ENCODE results near the gene C6orf136. TPM values are rescaled to one million over a fixed set of nuclear protein-coding genes. Genes with fewer than 3 reads are reported as not detected.
A peak's percentile ranks its signal among the peaks of the same experiment; 100 is the strongest.

Gene C6orf136
- total RNA-seq, 1 experiment from 2014 or later, result 25.0 TPM

DNA sequence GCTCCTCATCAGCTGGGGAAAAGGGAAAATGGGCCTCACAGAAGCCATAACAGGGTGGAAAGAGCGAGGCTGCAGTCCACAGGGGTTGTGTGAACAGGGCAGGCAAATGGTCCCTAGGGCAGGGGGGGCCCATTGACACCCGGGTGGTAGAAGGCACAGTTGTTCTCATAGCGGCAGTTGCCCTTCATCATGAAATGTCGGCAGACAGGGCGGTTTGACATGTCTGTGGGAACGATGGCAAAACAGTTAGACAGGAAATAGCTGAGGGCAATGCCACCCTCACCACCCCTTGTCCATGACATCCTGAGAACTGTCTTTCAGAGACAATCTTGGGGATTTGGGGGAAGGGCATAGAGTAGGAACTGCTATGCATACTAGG lies 45.5 kb upstream of the C6orf136 start:
- Histone ChIP-seq H3K4me1 (ENCODE audit: insufficient read depth, low read length, poor library complexity, severe bottlenecking) (no peaks in the 10 kb centered on the region), H3K27me3 (replicated peaks; ENCODE audit: insufficient read depth, low read depth, low read length, poor library complexity) (no peaks in the 10 kb centered on the region), H3K27ac (ENCODE audit: low read depth, low read length, poor library complexity, severe bottlenecking) (no peak overlapping the region), H3K36me3 (ENCODE audit: insufficient read depth, low read length, poor library complexity, severe bottlenecking) (peaks cover 68% of the 10 kb centered on the region), H3K9me3 (ENCODE audit: low read depth, low read length, poor library complexity, severe bottlenecking) (no peaks in the 10 kb centered on the region), H3K4me3 (ENCODE audit: low read depth, low read length, poor library complexity, severe bottlenecking) (no peak overlapping the region)
- no peak for DNase-seq (ENCODE audit: low spot score)
- ChIA-PET CTCF (no interaction called here), POLR2A (ENCODE audit: low non-redundant PET) (no interaction called here)
- TF ChIP-seq, protein P1, sequence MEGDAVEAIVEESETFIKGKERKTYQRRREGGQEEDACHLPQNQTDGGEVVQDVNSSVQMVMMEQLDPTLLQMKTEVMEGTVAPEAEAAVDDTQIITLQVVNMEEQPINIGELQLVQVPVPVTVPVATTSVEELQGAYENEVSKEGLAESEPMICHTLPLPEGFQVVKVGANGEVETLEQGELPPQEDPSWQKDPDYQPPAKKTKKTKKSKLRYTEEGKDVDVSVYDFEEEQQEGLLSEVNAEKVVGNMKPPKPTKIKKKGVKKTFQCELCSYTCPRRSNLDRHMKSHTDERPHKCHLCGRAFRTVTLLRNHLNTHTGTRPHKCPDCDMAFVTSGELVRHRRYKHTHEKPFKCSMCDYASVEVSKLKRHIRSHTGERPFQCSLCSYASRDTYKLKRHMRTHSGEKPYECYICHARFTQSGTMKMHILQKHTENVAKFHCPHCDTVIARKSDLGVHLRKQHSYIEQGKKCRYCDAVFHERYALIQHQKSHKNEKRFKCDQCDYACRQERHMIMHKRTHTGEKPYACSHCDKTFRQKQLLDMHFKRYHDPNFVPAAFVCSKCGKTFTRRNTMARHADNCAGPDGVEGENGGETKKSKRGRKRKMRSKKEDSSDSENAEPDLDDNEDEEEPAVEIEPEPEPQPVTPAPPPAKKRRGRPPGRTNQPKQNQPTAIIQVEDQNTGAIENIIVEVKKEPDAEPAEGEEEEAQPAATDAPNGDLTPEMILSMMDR (conservative IDR thresholded peaks at IDR 0.05; ENCODE audit: low read depth, low read length), result no peak
- no peak for TF ChIP-seq EZH2 (IDR thresholded peaks at IDR 0.05; ENCODE audit: borderline replicate concordance, low read depth, low read length, poor library complexity, severe bottlenecking)
- intact Hi-C loops (cut with micrococcal nuclease; ENCODE audit: unreplicated experiment), result no loop called here
- no TSS peak for BruUV-seq (replicated peaks)

DNA sequence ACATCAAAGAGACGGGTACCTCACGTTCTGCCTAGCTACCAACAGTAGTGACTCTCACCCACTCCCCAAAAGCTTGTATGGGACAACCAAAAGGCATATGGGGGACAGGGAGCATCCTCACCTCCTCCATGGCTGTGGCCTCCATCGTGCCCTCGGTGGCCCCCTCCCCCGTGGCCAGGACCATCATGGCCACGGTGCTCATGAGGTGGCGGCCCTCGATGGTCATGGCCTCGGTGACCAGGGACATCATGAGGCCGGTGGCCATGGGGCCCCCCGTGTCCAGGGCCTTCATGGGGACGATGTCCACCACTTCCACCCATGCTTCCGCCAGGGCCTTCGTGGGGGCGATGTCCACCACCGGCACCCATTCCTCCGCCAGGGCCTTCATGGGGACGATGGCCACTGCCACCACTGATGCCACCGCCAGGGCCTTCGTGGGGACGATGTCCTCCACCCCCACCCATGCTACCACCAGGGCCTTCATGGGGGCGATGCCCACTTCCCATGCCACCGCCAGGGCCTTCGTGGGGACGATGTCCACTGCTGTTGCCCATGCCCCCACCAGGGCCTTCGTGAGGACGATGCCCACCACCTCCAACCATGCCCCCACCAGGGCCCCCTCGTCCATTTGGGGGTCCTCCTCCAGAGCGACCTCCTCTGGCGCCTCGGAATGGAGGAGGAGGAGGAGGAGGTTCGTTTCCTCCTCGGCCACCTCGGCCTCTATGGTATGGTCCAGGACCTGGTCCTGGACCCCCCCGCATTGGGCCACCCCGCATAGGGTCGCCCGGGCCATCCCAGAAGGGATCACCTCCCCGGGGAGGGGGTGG lies 44.9 kb upstream of the C6orf136 start:
- CTCF ChIA-PET, result no interaction called here
- intact Hi-C loops (cut with micrococcal nuclease; ENCODE audit: unreplicated experiment), result no loop called here
- no peak overlapping the region for H3K27ac ChIP-seq (ENCODE audit: low read depth, low read length, poor library complexity, severe bottlenecking)
- H3K27me3 ChIP-seq (replicated peaks; ENCODE audit: insufficient read depth, low read depth, low read length, poor library complexity), result no peaks in the 10 kb centered on the region
- no peaks in the 10 kb centered on the region for H3K4me1 ChIP-seq (ENCODE audit: insufficient read depth, low read length, poor library complexity, severe bottlenecking)
- no TSS peak for BruUV-seq (replicated peaks)
- POLR2A ChIA-PET (ENCODE audit: low non-redundant PET), result no interaction called here
- H3K4me3 ChIP-seq (ENCODE audit: low read depth, low read length, poor library complexity, severe bottlenecking), result no peak overlapping the region
- DNase-seq (ENCODE audit: low spot score), result no peak
- no peaks in the 10 kb centered on the region for H3K9me3 ChIP-seq (ENCODE audit: low read depth, low read length, poor library complexity, severe bottlenecking)
- H3K36me3 ChIP-seq (ENCODE audit: insufficient read depth, low read length, poor library complexity, severe bottlenecking), result peaks cover 74% of the 10 kb centered on the region
- TF ChIP-seq, protein P1 (conservative IDR thresholded peaks at IDR 0.05; ENCODE audit: low read depth, low read length), result no peak
- TF ChIP-seq EZH2 (IDR thresholded peaks at IDR 0.05; ENCODE audit: borderline replicate concordance, low read depth, low read length, poor library complexity, severe bottlenecking), result no peak

DNA sequence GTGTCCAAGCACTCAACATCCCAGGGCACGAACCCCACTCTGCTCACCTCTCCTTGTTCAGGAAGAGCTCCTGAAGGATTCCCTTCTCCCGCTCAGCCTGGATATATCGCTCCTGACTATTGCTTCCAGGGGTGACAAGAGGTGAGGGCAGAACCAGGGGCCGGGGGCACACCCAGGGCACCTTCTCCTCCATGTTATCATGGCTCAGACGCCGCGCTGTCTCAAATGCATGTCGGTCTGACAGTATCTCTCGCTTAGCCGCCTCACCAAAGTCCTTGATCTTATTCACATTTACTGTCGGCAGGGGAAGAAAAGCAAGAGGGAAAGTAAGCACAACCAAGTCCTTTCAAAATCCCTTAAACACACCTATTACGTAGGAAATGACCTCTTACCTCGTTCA lies 43.0 kb upstream of the C6orf136 start:
- Histone ChIP-seq H3K4me3 (ENCODE audit: low read depth, low read length, poor library complexity, severe bottlenecking) (no peak overlapping the region), H3K36me3 (ENCODE audit: insufficient read depth, low read length, poor library complexity, severe bottlenecking) (peaks cover 94% of the 10 kb centered on the region), H3K4me1 (ENCODE audit: insufficient read depth, low read length, poor library complexity, severe bottlenecking) (no peaks in the 10 kb centered on the region), H3K9me3 (ENCODE audit: low read depth, low read length, poor library complexity, severe bottlenecking) (no peaks in the 10 kb centered on the region), H3K27me3 (replicated peaks; ENCODE audit: insufficient read depth, low read depth, low read length, poor library complexity) (no peaks in the 10 kb centered on the region), H3K27ac (ENCODE audit: low read depth, low read length, poor library complexity, severe bottlenecking) (no peak overlapping the region)
- intact Hi-C loops (cut with micrococcal nuclease; ENCODE audit: unreplicated experiment), result no loop called here
- ChIA-PET POLR2A (ENCODE audit: low non-redundant PET) (no interaction called here), CTCF (no interaction called here)
- TF ChIP-seq, protein P1 (conservative IDR thresholded peaks at IDR 0.05; ENCODE audit: low read depth, low read length), result no peak
- TF ChIP-seq EZH2 (IDR thresholded peaks at IDR 0.05; ENCODE audit: borderline replicate concordance, low read depth, low read length, poor library complexity, severe bottlenecking), result no peak
- no peak for DNase-seq (ENCODE audit: low spot score)
- TSS peak; percentile 11 for BruUV-seq (replicated peaks)
